ENCODE data around the gene FHOD3.
A peak's percentile ranks its signal among the peaks of the same experiment; 100 is the strongest.
"Not testable (repeated sequence)": the region's sequence is repeated elsewhere in the genome, so short reads cannot be mapped to it uniquely, and the experiment has no call there.

FHOD3 gene

GRCh38 chr18:36761186-36761698 is 463.7 kb downstream of the FHOD3 start:
- no peak for DNase-seq (ENCODE audit: extremely low read depth, low read depth)
- no peak for TF ChIP-seq CTCF (IDR thresholded peaks at IDR 0.05; ENCODE audit: low read depth, low read length)

- no peak for DNase-seq (ENCODE audit: extremely low read depth, low read depth)
- no peak for TF ChIP-seq CTCF (IDR thresholded peaks at IDR 0.05; ENCODE audit: low read depth, low read length)
Observed at GRCh38 chr18:36762074-36762473, 464.6 kb downstream of the FHOD3 start.

- DNase-seq (ENCODE audit: extremely low read depth, low read depth): not testable (repeated sequence)
Observed at GRCh38 chr18:36762965-36763364, 465.5 kb downstream of the FHOD3 start.

- TF ChIP-seq CTCF (IDR thresholded peaks at IDR 0.05; ENCODE audit: low read depth, low read length): no peak
- no peak for DNase-seq (ENCODE audit: extremely low read depth, low read depth)
Observed at GRCh38 chr18:36766836-36767235, 469.3 kb downstream of the FHOD3 start.

- no peak for DNase-seq (ENCODE audit: extremely low read depth, low read depth)
- no peak for TF ChIP-seq CTCF (IDR thresholded peaks at IDR 0.05; ENCODE audit: low read depth, low read length)
Observed at GRCh38 chr18:36769172-36769571, 471.7 kb downstream of the FHOD3 start.

GRCh38 chr18:36769611-36770314 is 472.2 kb downstream of the FHOD3 start:
- peak; percentile 18 for TF ChIP-seq CTCF (IDR thresholded peaks at IDR 0.05; ENCODE audit: low read depth, low read length)
- DNase-seq (ENCODE audit: extremely low read depth, low read depth): no peak

GRCh38 chr18:36770315-36770946 is 472.9 kb downstream of the FHOD3 start:
- no peak for TF ChIP-seq CTCF (IDR thresholded peaks at IDR 0.05; ENCODE audit: low read depth, low read length)
- no peak for DNase-seq (ENCODE audit: extremely low read depth, low read depth)

Measured in AG09319 (cell line).